HG03571 (cell line): ENCODE measurements around the gene GABRG3.

Experiments used
- ATAC-seq: cut with Tn5 transposase; IDR thresholded peaks from one replicate; pipeline ENCODE4 v1.9.1; 2021; ENCODE audit not compliant: unreplicated experiment

Gene GABRG3

DNA sequence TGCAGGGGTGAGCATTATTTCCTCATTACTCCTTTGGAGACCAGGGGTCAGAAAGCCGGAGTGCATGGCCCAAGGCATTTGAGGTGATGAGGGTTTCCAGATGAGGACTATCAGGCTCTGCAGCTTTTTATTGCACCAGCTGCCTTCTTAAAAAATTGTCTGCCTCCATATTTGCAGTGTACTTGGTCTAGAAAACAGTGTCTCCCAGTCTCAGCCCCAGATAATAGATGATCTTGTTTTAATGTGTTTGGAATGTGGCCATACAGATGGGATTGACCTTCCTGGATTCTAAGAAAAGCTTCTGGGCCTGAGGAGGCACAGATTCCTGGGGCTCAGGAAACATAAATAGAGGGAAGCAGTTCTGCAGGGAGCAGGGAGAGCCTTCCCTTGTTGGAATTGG is 123.3 kb downstream of the GABRG3 start:
- ATAC-seq, result no peak

DNA sequence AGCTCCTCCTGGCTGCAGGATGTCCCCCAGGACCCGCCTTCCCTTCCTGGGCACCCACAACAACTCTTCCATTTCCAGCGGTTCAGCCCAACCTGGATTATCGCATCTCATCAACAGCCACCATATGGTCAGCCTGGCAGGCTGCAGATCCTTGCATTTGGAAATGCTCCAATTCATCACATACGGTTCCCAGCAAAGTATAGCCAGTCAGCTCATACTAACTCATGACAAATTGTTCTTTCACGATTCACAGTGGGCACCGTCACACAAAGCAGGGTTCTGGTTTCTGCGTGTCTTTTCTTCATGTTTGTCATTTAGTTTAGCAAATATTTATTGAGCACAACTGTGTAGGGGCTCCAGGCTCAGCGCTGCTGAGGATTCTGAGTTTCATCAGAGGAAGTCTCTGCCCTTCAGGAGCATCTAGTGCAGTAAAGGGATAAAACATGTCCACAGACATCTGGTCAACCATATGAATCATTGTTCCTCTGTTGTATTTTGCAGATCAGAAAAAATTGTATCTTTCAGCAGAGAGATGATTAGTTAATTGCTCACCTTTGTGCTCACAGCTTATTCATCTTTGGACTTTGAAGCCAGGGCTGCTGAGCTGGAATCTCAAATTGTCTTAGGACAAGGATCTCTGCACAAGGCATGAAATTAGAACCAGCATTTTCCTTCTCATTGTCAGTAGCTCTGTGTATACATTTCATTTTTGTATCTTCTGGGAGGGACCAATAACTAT is 125.1 kb downstream of the GABRG3 start:
- no peak for ATAC-seq

GRCh38 chr15:27097506-27097905 is 126.5 kb downstream of the GABRG3 start:
- no peak for ATAC-seq

GRCh38 chr15:27101982-27102381 is 131.0 kb downstream of the GABRG3 start:
- ATAC-seq, result no peak

DNA sequence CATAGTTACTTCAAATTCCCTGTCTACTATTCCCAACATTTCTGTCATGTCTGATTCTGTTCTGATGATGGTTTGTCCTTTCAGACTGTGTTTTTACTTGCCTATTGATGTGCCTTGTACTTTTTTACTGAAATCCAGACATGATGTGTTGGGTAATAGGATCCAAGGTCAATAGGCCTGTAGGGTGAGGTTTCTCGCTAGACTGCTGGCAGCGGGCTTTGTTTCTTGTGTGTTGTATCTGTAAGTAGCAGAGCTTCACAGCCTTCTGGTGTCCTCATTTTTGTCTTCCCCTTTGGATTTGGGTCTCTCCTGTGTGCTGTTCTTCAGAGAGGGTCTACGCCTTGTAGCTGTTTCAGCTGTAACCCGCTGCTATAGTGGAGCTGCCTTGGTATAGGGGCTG is 140.3 kb downstream of the GABRG3 start:
- no peak for ATAC-seq

DNA sequence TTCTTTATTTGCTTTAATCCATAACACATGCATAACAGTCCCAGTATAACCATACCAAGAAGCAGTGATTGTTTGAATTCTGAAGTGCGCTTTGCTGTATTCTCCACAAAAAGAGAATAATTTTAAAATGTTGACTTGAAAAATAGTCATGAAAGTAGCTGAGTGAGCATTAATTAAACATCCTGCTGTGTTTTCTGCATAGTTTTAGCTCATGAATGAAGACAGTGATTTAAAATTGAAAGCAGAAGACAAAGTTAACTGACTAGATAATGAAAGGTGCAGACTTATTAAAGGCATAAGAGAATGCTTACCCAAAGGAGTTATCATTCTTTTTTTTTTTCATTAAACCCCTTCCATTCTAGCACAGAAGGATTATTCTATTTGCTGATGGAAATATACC is 143.5 kb downstream of the GABRG3 start:
- no peak for ATAC-seq

GRCh38 chr15:27119695-27120266 is 148.8 kb downstream of the GABRG3 start:
- ATAC-seq, result no peak

- ATAC-seq, result no peak
These were observed 150.7 kb downstream of the GABRG3 start for GRCh38 chr15:27121672-27122071.

GRCh38 chr15:27123291-27123690 is 152.3 kb downstream of the GABRG3 start:
- ATAC-seq, result no peak

DNA sequence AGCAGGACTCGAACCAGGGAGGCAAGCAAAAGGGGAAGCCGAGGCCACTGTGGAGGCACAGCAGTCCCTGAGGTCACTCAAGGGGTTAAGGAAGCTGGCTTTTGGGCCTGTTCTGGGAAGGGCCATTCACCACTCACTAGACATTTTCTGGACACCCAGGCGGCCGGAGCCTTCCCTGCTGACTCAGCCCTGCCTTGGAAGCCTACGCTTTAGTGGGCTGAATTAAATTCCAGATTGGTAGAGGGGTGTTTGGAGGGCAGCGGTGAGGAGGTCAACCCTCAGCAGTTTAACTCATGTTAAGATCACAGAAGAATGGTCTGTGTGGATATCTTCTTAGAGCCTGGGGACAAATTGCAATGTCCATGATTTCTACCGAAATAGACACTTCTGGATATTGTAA is 152.8 kb downstream of the GABRG3 start:
- ATAC-seq, result no peak

- ATAC-seq, result no peak
These were observed 153.4 kb downstream of the GABRG3 start for GRCh38 chr15:27124287-27124871.

GRCh38 chr15:27125185-27125584 is 154.2 kb downstream of the GABRG3 start:
- no peak for ATAC-seq

- ATAC-seq, result no peak
These were observed 155.5 kb downstream of the GABRG3 start for GRCh38 chr15:27126449-27126848.

- no peak for ATAC-seq
These were observed 157.0 kb downstream of the GABRG3 start for GRCh38 chr15:27127815-27128570.

- no peak for ATAC-seq
These were observed 162.3 kb downstream of the GABRG3 start for GRCh38 chr15:27133249-27133648.

DNA sequence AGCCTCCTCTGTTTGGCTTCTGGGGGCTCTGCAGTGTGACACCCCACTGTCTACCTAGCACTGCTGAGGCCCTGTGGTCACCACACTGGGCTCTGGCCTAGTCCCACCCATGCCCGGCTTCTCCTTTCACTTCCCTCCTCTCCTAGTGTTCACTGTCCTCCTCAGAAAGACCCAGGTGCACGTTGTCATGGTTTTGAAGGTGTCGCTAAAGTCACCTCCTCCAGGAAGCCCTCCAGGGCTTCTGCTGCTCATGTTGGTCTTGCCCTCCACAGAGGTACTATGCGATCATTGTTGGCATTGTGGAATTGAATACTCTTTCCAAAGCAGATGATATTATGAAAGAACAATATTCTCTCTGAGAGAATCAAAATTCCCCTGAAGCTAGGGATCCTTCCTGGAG is 163.5 kb downstream of the GABRG3 start:
- ATAC-seq, result no peak

GRCh38 chr15:27135151-27135550 is 164.2 kb downstream of the GABRG3 start:
- ATAC-seq, result no peak

GRCh38 chr15:27137127-27137526 is 166.1 kb downstream of the GABRG3 start:
- no peak for ATAC-seq

- ATAC-seq, result no peak
These were observed 194.6 kb downstream of the GABRG3 start for GRCh38 chr15:27165590-27165989.

DNA sequence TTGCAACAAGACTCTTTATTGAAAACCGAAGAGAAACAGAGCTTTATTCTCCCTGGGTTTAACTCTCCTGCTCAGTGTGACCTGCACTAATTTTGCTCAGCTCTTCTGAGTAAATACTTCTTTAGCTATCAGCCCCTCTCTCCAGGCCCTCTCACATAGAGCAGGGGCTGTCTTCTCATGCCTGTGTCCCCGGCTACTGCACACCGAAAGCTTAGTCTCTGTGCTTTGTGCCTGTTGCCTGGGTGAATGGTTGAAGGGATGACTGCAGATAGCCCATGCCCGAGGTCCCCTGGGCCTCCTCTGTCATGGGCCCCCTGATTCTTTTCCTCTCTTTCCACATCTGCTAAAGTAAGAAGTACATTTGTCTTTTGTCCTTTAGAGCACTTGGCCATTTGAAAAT is 195.9 kb downstream of the GABRG3 start:
- ATAC-seq, result no peak

GRCh38 chr15:27167738-27168137 is 196.8 kb downstream of the GABRG3 start:
- no peak for ATAC-seq

DNA sequence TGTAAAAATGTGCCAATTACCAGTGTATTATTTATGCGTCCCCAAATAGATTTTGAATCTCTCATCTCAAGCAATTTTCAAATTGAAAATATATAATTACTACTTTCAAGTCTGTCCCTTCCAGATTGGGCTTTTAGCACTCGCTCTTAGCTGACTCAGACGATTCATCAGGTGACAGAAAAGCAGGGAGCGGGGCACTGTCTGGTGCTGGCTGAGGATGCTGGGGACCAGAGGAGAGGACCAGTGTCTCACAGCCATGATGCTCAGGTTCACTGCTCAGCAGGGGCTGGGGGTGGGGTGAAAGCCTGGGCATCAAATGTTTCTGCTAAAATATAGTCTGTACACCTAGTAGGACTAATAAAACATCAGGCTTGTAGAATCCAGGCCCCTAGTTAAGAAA is 199.9 kb downstream of the GABRG3 start:
- no peak for ATAC-seq
